Peyer's patch (tissue), 4 donors: Measurements from ENCODE around the gene SGO2. TPM values are rescaled to one million over a fixed set of nuclear protein-coding genes. Genes with fewer than 3 reads are reported as not detected.

Source experiments
- DNase-seq, 3 donors: peaks; one replicate each; pipeline ENCODE4 v3.0.0-alpha.2; 2017 to 2019
- H3K27ac ChIP-seq, 4 donors: fragments of 200-600 bp; sonication (generic); one replicate each; pipeline ENCODE4 v1.5.1; 2016 to 2019
- H3K27me3 ChIP-seq, 2 donors: fragments of 200-600 bp; sonication (generic); one replicate each; pipeline ENCODE4 v1.5.1; 2019
- H3K36me3 ChIP-seq, 3 donors: fragments of 200-600 bp; sonication (generic); one replicate each; pipeline ENCODE4 v1.5.1; 2016 to 2019
- H3K4me1 ChIP-seq, 4 donors: fragments of 200-600 bp; sonication (generic); one replicate each; pipeline ENCODE4 v1.5.1; 2016 to 2019
- H3K4me3 ChIP-seq, 4 donors: fragments of 200-600 bp; sonication (generic); 1 replicate in 3 of 4; 2 replicates in 1 of 4; pipeline ENCODE4 v1.5.1; 2016 to 2019; ENCODE audit warnings: mild to moderate bottlenecking in 1 of 4
- H3K9me3 ChIP-seq, 4 donors: fragments of 200-600 bp; sonication (generic); one replicate each; pipeline ENCODE4 v1.5.1; 2016 to 2019; ENCODE audit warnings: mild to moderate bottlenecking in 1 of 4
- CTCF ChIP-seq, 6 experiments: fragments of 450-650 bp in 4 of 6; fragments of 200-600 bp in 2 of 6; sonication (generic) in 1 of 6; IDR thresholded peaks; one replicate each; pipeline ENCODE4 v1.5.1; 2017 to 2019; ENCODE audit warnings: antibody characterized with exemption in 6 of 6, mild to moderate bottlenecking in 3 of 6, moderate library complexity in 1 of 6
- POLR2A ChIP-seq, 2 donors: fragments of 450-650 bp; IDR thresholded peaks; one replicate each; pipeline ENCODE4 v1.5.1; 2017; ENCODE audit warnings: antibody characterized with exemption in 2 of 2, mild to moderate bottlenecking in 2 of 2, moderate library complexity in 2 of 2
- total RNA-seq, 4 donors: library from RNA; depleted of rRNA; stranded (reverse); fragments of >200 nt; gene quantifications; one replicate each; pipeline ENCODE4 v1.1.0, GENCODE V29; 2016

SGO2 gene
- total RNA-seq, 4 donors from 2014 or later = 2.5 to 10.0 (median 6.7) TPM

- TF ChIP-seq CTCF (IDR thresholded peaks at IDR 0.05) = no peak
- no peak for TF ChIP-seq POLR2A (IDR thresholded peaks at IDR 0.05)
- no peak for DNase-seq
- H3K9me3 ChIP-seq = no peaks in the 10 kb centered on the region
- peaks cover 0 to 4% (median 0%) of the 10 kb centered on the region in 3 donors for H3K36me3 ChIP-seq
- no peak overlapping the region for H3K4me3 ChIP-seq
- H3K27ac ChIP-seq = no peak overlapping the region
- H3K27me3 ChIP-seq = no peaks in the 10 kb centered on the region
- H3K4me1 ChIP-seq = peaks cover 0 to 10% (median 0%) of the 10 kb centered on the region in 4 donors
Observed at GRCh38 chr2:200507179-200507578, 18.8 kb upstream of the SGO2 start.

- H3K4me3 ChIP-seq = peak overlapping the region; percentile 87 to 96 (median 92)
- no peaks in the 10 kb centered on the region for H3K27me3 ChIP-seq
- no peak for DNase-seq
- peaks cover 0 to 10% (median 0%) of the 10 kb centered on the region in 4 donors for H3K4me1 ChIP-seq
- peaks cover 0 to 4% (median 0%) of the 10 kb centered on the region in 3 donors for H3K36me3 ChIP-seq
- no peaks in the 10 kb centered on the region for H3K9me3 ChIP-seq
- no peak for TF ChIP-seq CTCF (IDR thresholded peaks at IDR 0.05)
- H3K27ac ChIP-seq = peak overlapping the region; percentile 83 to 89 (median 85)
Observed at GRCh38 chr2:200509235-200509611, 16.8 kb upstream of the SGO2 start.

GRCh38 chr2:200509612-200510433, 16.2 kb upstream of the SGO2 start, which contains the start of gene KCTD18:
Gene KCTD18 (minus strand): TSS chr2:200510068. CDS start chr2:200507016, 3,052 bp downstream.
- peak within 1 kb of the TSS; percentile 87 to 96 (median 92) for H3K4me3 ChIP-seq
- H3K36me3 ChIP-seq = no peaks in the 10 kb centered on the region
- H3K4me1 ChIP-seq = peaks cover 0 to 10% (median 0%) of the 10 kb centered on the region in 4 donors
- H3K27me3 ChIP-seq = no peaks in the 10 kb centered on the region
- peak within 1 kb of the TSS; percentile 83 to 89 (median 85) for H3K27ac ChIP-seq
- DNase-seq = peak; percentile 89 to 97 (median 95)
- no peaks in the 10 kb centered on the region for H3K9me3 ChIP-seq
- peak; percentile 66 to 92 (median 84) for TF ChIP-seq CTCF (IDR thresholded peaks at IDR 0.05)
- TF ChIP-seq POLR2A (IDR thresholded peaks at IDR 0.05) = peak; percentile 62 to 87

GRCh38 chr2:200515155-200515554, 10.9 kb upstream of the SGO2 start:
- no peak for TF ChIP-seq POLR2A (IDR thresholded peaks at IDR 0.05)
- no peak for TF ChIP-seq CTCF (IDR thresholded peaks at IDR 0.05)
- Histone ChIP-seq H3K27me3 (no peaks in the 10 kb centered on the region), H3K36me3 (no peaks in the 10 kb centered on the region), H3K4me3 (no peak overlapping the region), H3K9me3 (no peaks in the 10 kb centered on the region), H3K27ac (no peak overlapping the region), H3K4me1 (no peaks in the 10 kb centered on the region)
- no peak for DNase-seq

- Histone ChIP-seq H3K9me3 (no peaks in the 10 kb centered on the region), H3K27me3 (no peaks in the 10 kb centered on the region), H3K36me3 (no peaks in the 10 kb centered on the region), H3K27ac (peak overlapping the region in 1 of 4 donors; percentile 44), H3K4me3 (no peak overlapping the region), H3K4me1 (peaks cover 0 to 12% (median 5%) of the 10 kb centered on the region in 4 donors)
- DNase-seq = no peak
- TF ChIP-seq CTCF (IDR thresholded peaks at IDR 0.05) (no peak), POLR2A (IDR thresholded peaks at IDR 0.05) (no peak)
Observed at GRCh38 chr2:200523158-200523557, 2.8 kb upstream of the SGO2 start.
